Activated CD4-positive, alpha-beta T cell treated with anti-CD3 and anti-CD28 coated beads, Interleukin-2, amount 10 ng/mL, durations not matched to agents 7 days and 5 days (primary cell): ENCODE data around the gene SLC35B2. TPM values are rescaled to one million over a fixed set of nuclear protein-coding genes. Genes with fewer than 3 reads are reported as not detected.

Source experiments
- CTCF ChIA-PET: fragments of 350-600 bp; sonication (Branson Sonifier 250); formaldehyde crosslinking; loops from one replicate; lab custom pipeline; 2021; ENCODE audit warnings: antibody characterized with exemption; lab: Charles Lee
- POLR2A ChIA-PET: fragments of 350-600 bp; sonication (Branson Sonifier 250); formaldehyde crosslinking; loops from one replicate; lab custom pipeline; 2021; ENCODE audit warnings: antibody characterized with exemption; lab: Charles Lee
- DNase-seq: peaks from one replicate; pipeline ENCODE4 v3.0.0-alpha.2; 2020
- H3K27ac Mint-ChIP-seq: one replicate; pipeline ENCODE4 v1.8.0; 2021; ENCODE audit warnings: mild to moderate bottlenecking, moderate library complexity, mixed read lengths
- H3K27me3 Mint-ChIP-seq: one replicate; pipeline ENCODE4 v1.8.0; 2021; ENCODE audit warnings: mixed read lengths
- H3K36me3 Mint-ChIP-seq: one replicate; pipeline ENCODE4 v1.8.0; 2021; ENCODE audit warnings: low read depth, mixed read lengths
- H3K4me1 Mint-ChIP-seq: one replicate; pipeline ENCODE4 v1.8.0; 2021; ENCODE audit warnings: mixed read lengths
- H3K4me3 Mint-ChIP-seq: one replicate; pipeline ENCODE4 v1.8.0; 2021; ENCODE audit warnings: mild to moderate bottlenecking, moderate library complexity, mixed read lengths
- H3K9me3 Mint-ChIP-seq: one replicate; pipeline ENCODE4 v1.8.0; 2021; ENCODE audit warnings: mixed read lengths
- total RNA-seq, 2 experiments: library from RNA; stranded (reverse); gene quantifications; one replicate each; pipeline ENCODE4 v1.2.3, GENCODE V29; 2021

Gene SLC35B2
- total RNA-seq, 2 experiments from 2014 or later, result 29.5 to 30.1 TPM

- H3K4me3 Mint-ChIP-seq, result no peak overlapping the region
- no peak for DNase-seq
- no peaks in the 10 kb centered on the region for H3K36me3 Mint-ChIP-seq
- no peak overlapping the region for H3K27ac Mint-ChIP-seq
- H3K4me1 Mint-ChIP-seq, result peaks cover 2% of the 10 kb centered on the region
- peaks cover 39% of the 10 kb centered on the region for H3K27me3 Mint-ChIP-seq
- no peaks in the 10 kb centered on the region for H3K9me3 Mint-ChIP-seq
- ChIA-PET CTCF (interaction anchor here (0.6 to 4.3 kb wide), 3 partner anchors 11 to 604 kb away, joined by 3 to 16 read pairs (median 3); no protein-coding TSS in a partner anchor), POLR2A (no interaction called here)
Observed at GRCh38 chr6:44278774-44279697, 21.7 kb upstream of the SLC35B2 start.

GRCh38 chr6:44278315-44278714, 21.0 kb upstream of the SLC35B2 start:
- ChIA-PET POLR2A (no interaction called here), CTCF (interaction anchor here (0.6 to 4.3 kb wide), 5 partner anchors 10 to 603 kb away, joined by 3 to 16 read pairs (median 3); partner anchors contain the start of gene AARS2)
- Mint-ChIP-seq H3K36me3 (no peaks in the 10 kb centered on the region), H3K27me3 (peaks cover 41% of the 10 kb centered on the region), H3K27ac (no peak overlapping the region), H3K9me3 (no peaks in the 10 kb centered on the region), H3K4me3 (no peak overlapping the region), H3K4me1 (peaks cover 2% of the 10 kb centered on the region)
- DNase-seq, result no peak

GRCh38 chr6:44277763-44278162, 20.4 kb upstream of the SLC35B2 start:
- Mint-ChIP-seq H3K4me3 (no peak overlapping the region), H3K4me1 (peaks cover 2% of the 10 kb centered on the region), H3K27ac (no peak overlapping the region), H3K36me3 (no peaks in the 10 kb centered on the region), H3K27me3 (peaks cover 46% of the 10 kb centered on the region), H3K9me3 (no peaks in the 10 kb centered on the region)
- ChIA-PET POLR2A (no interaction called here), CTCF (interaction anchor here (0.8 to 4.3 kb wide), 4 partner anchors 10 to 35 kb away, joined by 3 to 16 read pairs (median 6); partner anchors contain the start of gene AARS2)
- DNase-seq, result no peak

- CTCF ChIA-PET, result interaction anchor here (0.8 to 4.3 kb wide), 5 partner anchors 9 to 36 kb away, joined by 3 to 16 read pairs (median 3); partner anchors contain the start of gene AARS2
Observed at GRCh38 chr6:44276667-44277640, 19.6 kb upstream of the SLC35B2 start.

GRCh38 chr6:44275749-44276648, 18.7 kb upstream of the SLC35B2 start:
- ChIA-PET POLR2A (no interaction called here), CTCF (interaction anchor here (1.0 to 2.8 kb wide), 3 partner anchors 12 to 29 kb away, joined by 3 to 8 read pairs (median 3); no protein-coding TSS in a partner anchor)
- H3K4me3 Mint-ChIP-seq, result no peak overlapping the region
- H3K36me3 Mint-ChIP-seq, result no peaks in the 10 kb centered on the region
- no peak overlapping the region for H3K27ac Mint-ChIP-seq
- H3K27me3 Mint-ChIP-seq, result peaks cover 61% of the 10 kb centered on the region
- no peaks in the 10 kb centered on the region for H3K9me3 Mint-ChIP-seq
- H3K4me1 Mint-ChIP-seq, result peaks cover 5% of the 10 kb centered on the region
- no peak for DNase-seq

More at GRCh38 chr6:44276667-44277640, 19.6 kb upstream of the SLC35B2 start:
- no peak overlapping the region for H3K4me3 Mint-ChIP-seq
- POLR2A ChIA-PET, result no interaction called here
- no peak overlapping the region for H3K27ac Mint-ChIP-seq
- peaks cover 52% of the 10 kb centered on the region for H3K27me3 Mint-ChIP-seq
- no peaks in the 10 kb centered on the region for H3K9me3 Mint-ChIP-seq
- peaks cover 2% of the 10 kb centered on the region for H3K4me1 Mint-ChIP-seq
- H3K36me3 Mint-ChIP-seq, result no peaks in the 10 kb centered on the region
- DNase-seq, result no peak

- H3K27ac Mint-ChIP-seq, result no peak overlapping the region
- peaks cover 5% of the 10 kb centered on the region for H3K4me1 Mint-ChIP-seq
- H3K36me3 Mint-ChIP-seq, result no peaks in the 10 kb centered on the region
- H3K27me3 Mint-ChIP-seq, result peaks cover 59% of the 10 kb centered on the region
- CTCF ChIA-PET, result interaction anchor here (0.6 to 1.2 kb wide), 3 partner anchors 30 to 1339 kb away, joined by 3 to 5 read pairs (median 5); no protein-coding TSS in a partner anchor
- no peaks in the 10 kb centered on the region for H3K9me3 Mint-ChIP-seq
- DNase-seq, result no peak
- H3K4me3 Mint-ChIP-seq, result no peak overlapping the region
- POLR2A ChIA-PET, result no interaction called here
Observed at GRCh38 chr6:44275271-44275748, 18.0 kb upstream of the SLC35B2 start.

- no peak overlapping the region for H3K27ac Mint-ChIP-seq
- CTCF ChIA-PET, result interaction anchor here (0.8 to 1.1 kb wide), 3 partner anchors 11 to 48 kb away, joined by 3 read pairs; no protein-coding TSS in a partner anchor
Observed at GRCh38 chr6:44273617-44274016, 16.3 kb upstream of the SLC35B2 start.

GRCh38 chr6:44272999-44273566, 15.8 kb upstream of the SLC35B2 start:
- DNase-seq, result no peak
- ChIA-PET CTCF (interaction anchor here (0.8 to 1.1 kb wide), 2 partner anchors 11 to 23 kb away, joined by 3 read pairs; no protein-coding TSS in a partner anchor), POLR2A (no interaction called here)
- peaks cover 68% of the 10 kb centered on the region for H3K27me3 Mint-ChIP-seq
- peaks cover 15% of the 10 kb centered on the region for H3K4me1 Mint-ChIP-seq
- no peaks in the 10 kb centered on the region for H3K36me3 Mint-ChIP-seq
- no peaks in the 10 kb centered on the region for H3K9me3 Mint-ChIP-seq
- no peak overlapping the region for H3K27ac Mint-ChIP-seq
- no peak overlapping the region for H3K4me3 Mint-ChIP-seq

More at GRCh38 chr6:44273617-44274016, 16.3 kb upstream of the SLC35B2 start:
- Mint-ChIP-seq H3K9me3 (no peaks in the 10 kb centered on the region), H3K27me3 (peaks cover 66% of the 10 kb centered on the region), H3K4me1 (peaks cover 15% of the 10 kb centered on the region), H3K36me3 (no peaks in the 10 kb centered on the region), H3K4me3 (no peak overlapping the region)
- POLR2A ChIA-PET, result no interaction called here
- no peak for DNase-seq

GRCh38 chr6:44272529-44272928, 15.2 kb upstream of the SLC35B2 start:
- peaks cover 63% of the 10 kb centered on the region for H3K27me3 Mint-ChIP-seq
- POLR2A ChIA-PET, result no interaction called here

GRCh38 chr6:44271914-44272313, 14.6 kb upstream of the SLC35B2 start:
- H3K27me3 Mint-ChIP-seq, result peaks cover 59% of the 10 kb centered on the region
- CTCF ChIA-PET, result interaction anchor here (0.7 to 1.4 kb wide), 4 partner anchors 15 to 167 kb away, joined by 3 to 7 read pairs (median 4); partner anchors contain the start of gene SLC35B2
- H3K9me3 Mint-ChIP-seq, result no peaks in the 10 kb centered on the region
- H3K4me3 Mint-ChIP-seq, result no peak overlapping the region
- H3K27ac Mint-ChIP-seq, result no peak overlapping the region
- DNase-seq, result no peak
- POLR2A ChIA-PET, result no interaction called here
- no peaks in the 10 kb centered on the region for H3K36me3 Mint-ChIP-seq
- peaks cover 21% of the 10 kb centered on the region for H3K4me1 Mint-ChIP-seq

More at GRCh38 chr6:44272529-44272928, 15.2 kb upstream of the SLC35B2 start:
- no peaks in the 10 kb centered on the region for H3K36me3 Mint-ChIP-seq
- peaks cover 19% of the 10 kb centered on the region for H3K4me1 Mint-ChIP-seq
- CTCF ChIA-PET, result interaction anchor here (1.4 kb wide), 1 partner anchor 16 kb away, joined by 7 read pairs; the partner anchor contains the start of gene SLC35B2
- H3K9me3 Mint-ChIP-seq, result no peaks in the 10 kb centered on the region
- no peak overlapping the region for H3K4me3 Mint-ChIP-seq
- no peak for DNase-seq
- no peak overlapping the region for H3K27ac Mint-ChIP-seq

GRCh38 chr6:44271406-44271723, 14.0 kb upstream of the SLC35B2 start:
- no peak overlapping the region for H3K27ac Mint-ChIP-seq
- H3K4me3 Mint-ChIP-seq, result peak overlapping the region; percentile 58
- peaks cover 56% of the 10 kb centered on the region for H3K27me3 Mint-ChIP-seq
- no peaks in the 10 kb centered on the region for H3K9me3 Mint-ChIP-seq
- ChIA-PET CTCF (interaction anchor here (0.7 to 1.4 kb wide), 5 partner anchors 15 to 167 kb away, joined by 3 to 7 read pairs (median 3); partner anchors contain the start of gene SLC35B2), POLR2A (no interaction called here)
- DNase-seq, result no peak
- peaks cover 27% of the 10 kb centered on the region for H3K4me1 Mint-ChIP-seq
- H3K36me3 Mint-ChIP-seq, result no peaks in the 10 kb centered on the region
